GM12874 (cell line): Measurements from ENCODE around the gene MYO1D.

Experiments used
- CTCF ChIP-seq: IDR thresholded peaks from 2 replicates; pipeline ENCODE4 v1.5.1; 2011; ENCODE audit warnings: low read depth, mild to moderate bottlenecking, control low read depth, low read length, moderate library complexity; ENCODE audit not compliant: insufficient read depth

Gene MYO1D

GRCh38 chr17:32461498-32461852, 415.4 kb downstream of the MYO1D start:
- no peak for TF ChIP-seq CTCF

GRCh38 chr17:32460054-32460453, 416.9 kb downstream of the MYO1D start:
- TF ChIP-seq CTCF: no peak

GRCh38 chr17:32458371-32458770, 418.6 kb downstream of the MYO1D start:
- TF ChIP-seq CTCF: no peak

GRCh38 chr17:32453370-32453769, 423.6 kb downstream of the MYO1D start:
- no peak for TF ChIP-seq CTCF

- no peak for TF ChIP-seq CTCF
These were observed 424.6 kb downstream of the MYO1D start for GRCh38 chr17:32452281-32452680.

GRCh38 chr17:32451879-32452278, 425.0 kb downstream of the MYO1D start:
- no peak for TF ChIP-seq CTCF

GRCh38 chr17:32449963-32450362, 427.0 kb downstream of the MYO1D start:
- TF ChIP-seq CTCF: no peak

- no peak for TF ChIP-seq CTCF
These were observed 430.0 kb downstream of the MYO1D start for GRCh38 chr17:32446949-32447348.
